Right hindlimb (tissue), 1 donor: ENCODE data around the gene DHRS13.

Experiments used
- DNase-seq: peaks from one replicate; pipeline ENCODE4 v3.0.0-alpha.2; 2018

Gene DHRS13, protein sequence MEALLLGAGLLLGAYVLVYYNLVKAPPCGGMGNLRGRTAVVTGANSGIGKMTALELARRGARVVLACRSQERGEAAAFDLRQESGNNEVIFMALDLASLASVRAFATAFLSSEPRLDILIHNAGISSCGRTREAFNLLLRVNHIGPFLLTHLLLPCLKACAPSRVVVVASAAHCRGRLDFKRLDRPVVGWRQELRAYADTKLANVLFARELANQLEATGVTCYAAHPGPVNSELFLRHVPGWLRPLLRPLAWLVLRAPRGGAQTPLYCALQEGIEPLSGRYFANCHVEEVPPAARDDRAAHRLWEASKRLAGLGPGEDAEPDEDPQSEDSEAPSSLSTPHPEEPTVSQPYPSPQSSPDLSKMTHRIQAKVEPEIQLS

DNA sequence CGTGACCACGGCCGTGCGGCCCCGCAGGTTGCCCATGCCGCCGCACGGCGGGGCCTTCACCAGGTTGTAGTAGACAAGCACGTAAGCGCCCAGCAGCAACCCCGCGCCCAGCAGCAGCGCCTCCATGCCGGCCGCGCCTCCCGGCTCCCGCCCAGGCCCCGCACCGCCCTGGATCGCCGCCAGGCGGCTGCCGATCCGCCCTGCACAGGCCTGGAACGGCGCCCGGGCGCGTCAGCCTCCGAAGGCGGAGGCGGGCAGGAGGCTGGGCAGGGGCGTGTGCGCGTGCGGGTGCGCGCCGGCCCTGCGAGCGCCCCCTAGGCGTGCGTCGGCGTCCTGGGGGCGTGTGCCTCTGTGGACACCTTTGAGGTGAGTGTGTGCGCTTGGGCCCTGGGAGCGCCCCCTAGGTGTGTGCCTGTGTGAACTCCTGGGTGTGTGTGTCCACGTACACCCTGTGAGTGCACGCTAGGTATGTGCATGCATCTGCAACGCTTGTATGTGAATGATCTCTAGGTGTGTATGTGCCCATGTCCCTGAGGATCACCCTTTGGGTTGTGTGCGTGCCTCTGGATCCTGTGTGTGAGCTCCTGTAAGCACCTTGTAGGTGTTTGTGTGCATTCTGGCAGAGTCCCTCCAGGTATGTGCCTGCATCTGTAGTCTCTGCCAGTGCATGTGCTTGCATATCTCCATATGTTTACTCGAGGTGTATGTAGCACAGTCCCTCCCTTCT lies at the start of gene DHRS13:
DHRS13 (minus strand) TSS at position 261 of the 727 bp plus-strand sequence; CDS start at position 126, 135 bp downstream.
- peak; percentile 88 for DNase-seq

DNA sequence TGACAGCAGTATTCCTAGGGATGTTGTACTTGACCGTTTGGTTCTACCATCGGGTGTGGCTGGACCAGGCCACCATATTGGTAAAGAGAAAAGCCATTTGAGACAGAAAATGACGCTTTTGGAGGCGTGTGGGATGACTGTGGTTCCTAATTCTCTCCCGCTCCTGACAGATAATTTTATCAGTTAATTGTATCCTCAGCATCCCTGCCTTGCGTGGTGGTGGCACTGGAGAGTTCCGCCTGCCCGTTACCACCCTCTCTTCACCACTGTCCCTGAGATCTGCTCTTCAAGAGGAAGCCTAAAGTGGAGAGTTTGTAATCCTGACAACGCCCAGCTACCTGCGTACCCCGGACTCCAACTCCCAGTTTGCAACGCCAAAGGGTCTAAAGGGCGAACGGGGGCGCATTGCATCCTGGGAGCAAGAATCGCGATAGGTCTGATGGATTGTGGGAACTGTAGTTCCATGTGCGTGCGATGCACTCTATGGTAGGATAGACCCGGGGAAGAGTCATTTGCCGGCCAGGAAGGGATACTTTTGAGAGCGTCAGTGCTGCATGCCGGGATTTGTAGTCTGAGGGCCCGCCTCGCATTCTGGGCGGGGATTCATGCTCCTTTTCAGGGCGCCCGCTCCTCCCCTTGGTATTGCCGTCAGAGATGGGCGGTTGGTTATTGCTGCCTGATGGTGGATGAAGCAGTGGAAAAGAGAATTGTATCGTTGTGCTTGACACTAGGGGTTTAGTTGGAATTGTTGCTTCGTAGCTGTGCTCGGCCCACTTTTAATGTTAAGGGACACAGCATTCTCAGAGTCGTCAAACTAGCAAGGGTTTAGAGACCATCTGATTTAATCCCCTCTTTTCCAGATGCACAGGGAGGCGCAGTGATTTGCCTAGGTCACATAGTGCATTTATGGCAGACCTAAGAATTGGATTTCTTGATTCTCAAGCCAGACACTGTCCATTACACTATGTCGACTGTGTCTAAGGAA lies 49.4 kb upstream of the DHRS13 start:
- DNase-seq, result peak; percentile 99

DNA sequence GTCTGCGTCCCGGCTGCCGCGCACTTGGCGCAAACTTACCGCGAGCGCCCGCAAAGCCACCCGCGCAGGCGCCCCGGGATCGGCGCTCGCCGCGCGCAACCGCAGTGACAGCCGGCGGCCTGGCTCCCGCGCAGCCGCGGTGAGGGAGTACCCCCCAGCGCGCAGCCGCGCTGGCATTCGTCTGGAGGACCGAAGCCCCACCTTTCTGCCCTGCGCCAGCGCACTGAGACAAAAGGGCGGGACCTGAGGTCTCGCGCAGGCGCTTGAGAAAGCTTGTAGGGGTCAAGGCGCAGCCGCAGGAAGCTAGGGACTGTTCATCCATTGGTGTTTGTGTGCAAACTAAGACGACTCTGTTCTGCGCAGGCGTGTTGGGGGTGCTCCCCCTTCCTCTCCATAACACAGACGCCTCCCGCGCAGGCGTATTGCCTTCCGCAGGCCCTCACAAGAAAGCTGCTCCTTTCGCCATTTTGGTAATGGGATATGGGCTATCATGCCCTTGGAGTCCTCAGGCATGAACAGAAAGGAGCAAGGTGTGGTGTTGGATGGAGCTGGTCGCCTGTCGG lies 48.6 kb upstream of the DHRS13 start, which contains the start of gene PHF12:
PHF12 (minus strand) TSS at position 91 of the 563 bp plus-strand sequence. CDS start 558 bp downstream, outside the sequence.
- peak; percentile 100 for DNase-seq

DNA sequence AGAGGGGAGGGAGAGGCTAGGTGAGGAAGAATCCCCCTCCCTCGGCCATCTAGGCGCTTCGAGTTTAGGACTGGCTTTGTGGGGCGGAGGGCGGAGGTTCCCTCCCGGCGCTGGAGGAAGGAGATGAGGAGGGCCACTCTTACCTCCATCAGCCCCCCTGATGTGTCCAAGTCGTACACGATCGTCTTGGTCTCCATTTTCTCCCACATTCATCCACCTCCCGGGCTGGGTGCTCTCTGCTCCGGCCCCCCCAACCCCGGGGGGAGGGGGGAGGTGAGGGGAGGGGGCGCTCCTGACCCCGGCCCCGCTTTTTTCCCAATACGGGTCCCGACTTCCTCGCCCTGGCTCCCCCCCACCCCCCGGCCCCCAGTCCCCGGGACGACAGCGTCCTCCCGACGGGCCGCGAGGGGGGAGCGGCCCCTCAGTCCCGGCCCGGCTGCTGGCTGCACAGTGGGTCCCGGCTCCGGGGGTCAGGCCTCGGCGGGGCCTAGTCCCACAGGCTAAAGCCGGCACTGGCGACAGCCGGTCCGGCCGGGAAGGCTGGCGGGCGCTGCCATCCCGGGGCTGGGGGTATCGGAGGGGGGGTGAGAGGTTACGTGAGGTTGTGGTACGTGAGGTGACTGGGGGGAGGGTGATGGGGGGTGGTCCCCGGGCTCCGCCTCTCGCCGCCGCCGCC lies 48.0 kb upstream of the DHRS13 start:
- DNase-seq, result no peak

DNA sequence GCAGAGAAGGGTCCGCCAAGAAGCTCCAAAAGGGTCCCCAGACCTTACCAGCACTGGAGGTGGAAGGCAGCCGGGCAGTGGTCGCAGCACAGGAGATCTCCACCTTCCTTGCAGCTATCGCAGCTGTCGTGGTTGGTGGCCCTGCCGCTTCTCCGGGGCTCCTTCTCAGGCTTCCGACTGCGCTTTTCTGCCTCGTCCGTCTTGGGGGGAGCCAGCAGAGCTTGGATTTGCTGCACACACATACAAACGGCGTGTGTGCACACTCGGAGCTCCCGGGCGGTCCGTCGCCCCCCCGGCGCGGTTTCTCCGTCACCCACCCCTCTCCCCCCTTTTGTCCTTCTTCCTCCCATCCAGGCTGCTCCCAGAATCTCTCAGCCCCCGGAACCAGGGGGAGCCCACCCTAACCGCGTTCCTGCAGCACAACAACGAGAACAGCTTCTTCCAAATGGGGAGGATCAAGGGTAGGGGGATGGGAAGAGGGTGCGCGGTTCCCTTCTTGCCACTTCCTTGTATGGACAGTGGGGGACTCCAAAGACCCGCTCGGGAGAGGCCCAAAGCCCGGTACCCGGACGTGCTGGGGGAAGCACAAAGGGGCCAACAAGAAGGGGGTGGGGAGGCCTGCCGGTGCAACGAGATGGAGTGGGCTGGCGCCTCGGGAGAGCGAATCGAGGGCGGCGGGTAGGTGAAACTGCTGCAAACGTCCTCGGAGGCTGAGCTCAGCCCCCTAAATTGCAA lies 47.3 kb upstream of the DHRS13 start:
- DNase-seq, result peak; percentile 68

DNA sequence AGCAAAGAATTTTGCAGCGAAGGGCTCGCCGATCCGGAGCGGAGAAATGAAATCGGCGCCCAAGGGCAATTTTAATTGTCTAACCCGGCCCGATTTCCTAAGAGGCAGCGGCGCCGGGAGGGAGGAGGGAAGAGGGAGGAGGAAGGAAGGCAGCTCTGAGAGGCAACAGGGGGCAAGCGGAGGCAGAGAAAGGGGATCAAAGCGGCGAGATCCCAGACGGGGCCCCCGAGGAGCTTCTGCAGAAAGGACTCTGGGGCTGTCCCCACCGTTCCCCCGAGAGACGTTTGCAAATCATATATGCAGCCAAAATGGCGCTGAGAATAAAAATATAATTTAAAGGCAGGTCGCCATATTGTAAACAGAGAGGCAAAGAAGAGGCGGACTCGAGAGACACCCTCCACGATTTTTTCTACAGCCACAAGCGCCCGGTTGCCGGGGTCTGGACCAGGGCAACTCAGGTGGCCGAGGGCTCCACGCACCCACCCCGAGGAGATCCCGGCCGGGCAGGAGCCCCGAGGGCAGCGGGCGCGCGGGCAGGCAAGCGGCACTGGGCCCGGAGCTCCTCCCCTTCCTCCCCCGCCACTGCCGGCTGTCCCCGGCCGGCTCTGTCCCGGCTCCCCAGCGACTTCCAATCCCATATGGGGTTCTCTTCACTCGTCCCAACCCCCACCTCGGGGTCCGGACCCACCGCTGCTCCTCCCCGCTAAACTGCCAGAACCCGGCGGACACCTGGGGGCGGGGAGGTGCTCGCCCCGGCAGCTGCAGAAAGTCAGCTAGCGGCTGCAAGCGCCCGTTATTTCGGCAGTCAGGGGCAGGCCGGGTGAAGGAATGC lies 46.5 kb upstream of the DHRS13 start:
- peak; percentile 77 for DNase-seq

DNA sequence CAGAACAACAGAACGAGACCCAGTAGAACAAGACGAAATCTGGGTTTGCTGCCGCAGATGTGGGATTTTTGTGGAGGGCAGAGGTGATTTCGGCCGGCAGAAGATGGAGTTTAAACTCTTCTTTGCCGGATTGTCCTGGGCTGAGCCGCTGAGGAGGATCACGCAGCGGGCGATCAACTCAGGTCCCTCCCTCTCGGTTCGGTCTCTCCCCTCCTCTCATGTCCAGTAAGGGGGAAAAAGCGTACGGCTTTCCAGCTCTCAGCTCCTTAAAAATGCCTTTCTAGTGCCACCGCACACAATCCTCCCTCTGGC lies 46.0 kb upstream of the DHRS13 start:
- DNase-seq, result no peak

DNA sequence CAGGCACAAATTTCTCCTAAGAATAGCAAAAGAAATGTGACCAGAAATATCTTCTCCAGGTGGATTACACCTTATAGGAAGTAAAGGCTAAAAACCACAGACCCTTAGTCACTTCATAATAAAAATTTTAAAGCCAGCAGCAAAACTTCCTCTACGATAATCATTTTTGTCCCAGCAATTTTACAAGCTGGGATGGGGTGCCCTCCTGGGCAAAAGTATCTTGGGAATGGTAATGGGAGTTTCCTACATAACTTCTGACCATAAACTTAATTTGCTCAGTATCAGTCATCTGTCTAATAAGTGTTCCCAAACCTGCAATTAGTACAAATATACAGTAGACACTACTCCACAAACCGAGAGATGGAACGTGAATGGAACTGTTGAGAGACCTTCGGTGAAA lies 45.5 kb upstream of the DHRS13 start:
- DNase-seq, result no peak

DNA sequence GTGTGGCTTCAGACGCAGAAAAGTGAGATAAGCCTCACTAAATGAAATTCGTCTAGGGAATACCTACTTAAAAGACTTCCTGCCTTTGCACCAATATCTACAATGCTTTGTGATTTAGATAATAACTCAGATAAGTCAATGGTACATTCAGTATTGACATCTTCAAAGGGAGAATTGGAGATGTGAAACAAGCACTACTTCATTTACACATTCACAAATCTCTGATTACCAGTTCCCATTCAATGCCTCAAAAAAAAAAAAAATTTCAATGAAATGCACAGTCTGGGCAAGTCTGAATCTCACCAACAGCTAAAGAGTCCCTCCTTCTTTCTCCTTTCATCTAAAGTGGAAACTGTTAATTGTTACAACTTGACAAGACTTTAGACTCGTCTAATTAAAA lies 44.8 kb upstream of the DHRS13 start:
- no peak for DNase-seq

DNA sequence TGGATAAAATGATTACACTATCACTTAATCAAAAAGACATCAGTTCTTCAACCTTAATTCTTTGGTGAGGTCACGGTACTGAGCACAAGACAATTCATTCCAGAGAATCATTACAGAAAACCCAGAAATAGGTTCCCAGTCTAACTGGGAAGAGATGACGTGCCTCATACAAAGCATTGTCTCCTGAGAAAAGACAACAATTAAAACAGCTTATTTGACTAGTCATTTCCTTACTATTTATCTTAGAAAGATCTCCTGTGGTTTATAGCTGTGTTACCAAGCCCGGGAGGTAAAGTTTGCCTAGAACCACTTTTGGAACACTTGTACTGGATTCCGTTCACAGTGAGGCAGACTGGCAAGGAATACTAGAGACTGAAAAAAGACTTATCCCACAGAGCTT lies 43.4 kb upstream of the DHRS13 start:
- no peak for DNase-seq

DNA sequence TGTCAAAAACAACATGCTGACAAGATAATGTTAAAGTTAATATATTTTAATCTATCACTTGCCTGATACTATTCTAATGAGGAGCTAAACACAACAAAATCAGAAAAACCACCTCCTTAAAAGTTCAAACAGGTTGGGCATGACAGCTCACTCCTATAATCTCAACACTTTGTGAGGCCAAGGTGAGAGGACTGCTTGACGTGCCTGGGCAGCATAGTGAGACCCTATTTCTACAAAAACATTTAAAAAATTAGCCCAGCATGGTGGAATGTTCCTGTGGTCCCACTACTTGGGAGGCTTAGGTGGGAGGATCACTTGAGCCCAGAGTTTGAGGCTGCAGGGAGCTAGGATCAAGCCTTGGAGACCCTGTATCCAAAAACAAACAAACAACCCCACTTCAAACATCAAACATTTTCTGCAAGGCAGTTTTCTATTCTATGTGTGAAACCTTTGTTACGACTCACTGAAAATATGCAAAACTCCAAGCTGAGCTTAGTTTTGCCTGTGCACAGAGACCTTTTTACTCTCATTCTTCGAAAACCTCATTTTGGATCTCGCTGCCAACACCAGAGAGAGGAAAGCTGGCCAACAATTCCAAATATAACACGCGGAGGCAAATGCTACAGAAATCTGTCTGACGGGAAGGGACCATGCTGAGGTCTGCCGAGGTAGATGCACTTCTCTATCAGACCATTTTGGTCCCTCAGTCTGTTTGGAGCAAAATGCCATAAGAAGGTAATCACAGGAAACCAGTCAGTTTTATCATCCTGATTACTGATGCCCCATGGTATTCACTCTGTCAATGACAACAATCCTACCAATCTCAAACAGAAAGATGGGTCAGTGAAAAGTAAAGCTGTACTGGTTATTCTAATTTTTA lies 42.2 kb upstream of the DHRS13 start:
- no peak for DNase-seq

DNA sequence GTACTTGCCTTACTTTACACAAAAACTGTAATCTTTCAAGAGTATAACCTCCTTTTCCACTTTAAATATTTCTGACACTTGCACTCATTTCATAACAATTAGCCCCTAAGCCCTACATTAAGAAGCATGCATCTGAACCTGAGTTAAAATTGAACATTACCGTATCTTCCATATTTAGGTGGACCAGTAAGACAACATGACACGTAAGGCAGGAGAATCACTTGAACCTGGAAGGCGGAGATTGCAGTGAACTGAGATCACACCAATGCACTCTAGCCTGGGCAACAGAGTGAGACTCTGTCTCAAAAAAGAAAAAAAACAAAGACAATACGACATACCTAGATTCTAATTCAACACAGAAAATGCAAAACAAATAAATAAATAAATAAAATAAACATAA lies 41.5 kb upstream of the DHRS13 start:
- no peak for DNase-seq

DNA sequence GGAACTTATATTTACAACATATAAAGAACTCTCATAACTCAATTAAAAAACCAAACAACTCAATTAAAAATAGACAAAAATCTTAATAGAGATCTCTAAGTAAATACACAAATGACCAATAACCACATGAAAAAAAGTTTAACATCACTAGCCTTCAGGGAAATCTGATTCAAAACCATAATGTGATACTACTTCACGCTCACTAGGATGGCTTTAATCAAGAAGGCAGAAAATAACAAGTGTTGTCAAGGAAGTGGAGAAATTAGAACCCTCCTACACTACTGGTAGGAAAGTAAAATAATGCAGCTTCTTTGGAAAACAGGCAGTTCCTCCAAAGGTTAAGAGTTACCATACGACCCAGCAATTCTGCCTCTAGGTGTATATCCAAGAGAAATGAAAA lies 40.0 kb upstream of the DHRS13 start:
- DNase-seq, result no peak

DNA sequence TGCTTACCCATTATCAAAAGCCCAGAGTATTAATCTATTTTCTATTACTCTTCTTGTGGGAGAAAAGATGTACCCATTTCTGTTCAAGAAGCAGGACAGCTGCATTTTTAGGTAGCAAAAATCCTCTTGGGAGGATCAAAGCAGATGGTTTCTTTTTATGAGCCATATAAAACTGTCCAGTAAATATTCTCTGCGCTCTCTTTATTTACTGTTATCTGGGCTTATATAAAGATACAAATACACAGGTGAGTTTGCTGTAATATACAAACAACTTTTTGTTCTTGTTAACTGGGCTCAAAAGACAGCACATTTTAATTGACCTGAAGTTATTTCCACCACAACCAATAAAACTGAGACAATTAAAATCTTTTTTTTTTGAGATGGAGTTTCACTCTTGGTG lies 38.4 kb upstream of the DHRS13 start:
- DNase-seq, result no peak

DNA sequence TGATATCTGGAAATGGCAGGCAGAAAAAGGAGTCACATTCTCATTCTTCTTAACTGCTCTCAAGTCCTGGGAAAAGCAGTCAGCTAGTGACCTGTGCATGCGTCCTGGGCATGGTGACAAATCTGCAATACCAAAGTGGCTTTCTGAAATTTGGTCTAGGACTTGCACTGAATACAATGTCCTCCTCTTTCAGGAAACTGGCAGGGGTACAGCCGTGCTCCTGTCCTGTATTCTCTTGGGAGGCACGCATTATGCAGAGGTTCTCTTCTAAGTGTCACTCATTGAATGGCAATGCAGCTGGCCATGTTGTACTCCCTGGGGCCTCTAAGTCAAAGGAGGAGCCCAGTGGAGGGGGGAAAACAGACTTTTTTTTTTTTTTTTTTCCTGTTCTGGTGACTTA lies 37.8 kb upstream of the DHRS13 start:
- DNase-seq, result no peak

DNA sequence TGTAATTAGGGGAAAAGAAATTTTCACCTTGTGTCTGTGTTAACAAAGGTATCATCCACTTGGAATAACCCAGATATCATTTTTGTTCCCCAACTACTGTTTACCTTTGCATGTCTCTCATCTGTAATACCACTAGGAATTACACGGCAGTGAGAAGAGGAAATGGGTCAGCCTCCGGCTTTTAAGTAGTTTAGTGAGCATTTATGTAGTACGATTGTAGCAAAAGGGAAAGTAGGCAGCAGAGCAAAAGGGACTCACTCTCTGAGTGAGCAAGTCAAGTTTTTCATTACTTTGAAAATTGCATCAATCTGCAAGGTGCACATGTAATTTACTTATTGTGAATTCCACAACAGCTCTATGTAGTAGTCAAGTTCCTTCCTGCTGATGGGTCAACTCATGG lies 37.3 kb upstream of the DHRS13 start:
- no peak for DNase-seq

DNA sequence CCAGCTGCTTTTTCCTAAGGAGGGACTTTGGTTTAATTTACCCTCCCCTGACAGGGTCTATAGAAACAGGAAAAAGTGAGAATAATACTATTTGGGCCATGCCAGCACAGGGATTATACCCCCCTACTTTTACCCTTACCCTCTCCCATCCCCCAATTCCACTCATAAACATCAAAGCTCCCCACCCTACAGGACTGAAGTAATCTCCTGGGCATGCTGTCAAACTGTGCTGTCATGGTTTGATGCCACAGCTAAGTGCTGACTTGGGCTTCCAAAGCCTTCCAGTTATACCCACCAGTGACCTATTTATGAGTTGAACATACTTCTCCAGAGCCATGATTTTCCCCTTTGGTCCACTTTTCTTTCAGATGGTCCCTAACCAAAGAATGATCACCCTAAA lies 35.7 kb upstream of the DHRS13 start:
- no peak for DNase-seq

DNA sequence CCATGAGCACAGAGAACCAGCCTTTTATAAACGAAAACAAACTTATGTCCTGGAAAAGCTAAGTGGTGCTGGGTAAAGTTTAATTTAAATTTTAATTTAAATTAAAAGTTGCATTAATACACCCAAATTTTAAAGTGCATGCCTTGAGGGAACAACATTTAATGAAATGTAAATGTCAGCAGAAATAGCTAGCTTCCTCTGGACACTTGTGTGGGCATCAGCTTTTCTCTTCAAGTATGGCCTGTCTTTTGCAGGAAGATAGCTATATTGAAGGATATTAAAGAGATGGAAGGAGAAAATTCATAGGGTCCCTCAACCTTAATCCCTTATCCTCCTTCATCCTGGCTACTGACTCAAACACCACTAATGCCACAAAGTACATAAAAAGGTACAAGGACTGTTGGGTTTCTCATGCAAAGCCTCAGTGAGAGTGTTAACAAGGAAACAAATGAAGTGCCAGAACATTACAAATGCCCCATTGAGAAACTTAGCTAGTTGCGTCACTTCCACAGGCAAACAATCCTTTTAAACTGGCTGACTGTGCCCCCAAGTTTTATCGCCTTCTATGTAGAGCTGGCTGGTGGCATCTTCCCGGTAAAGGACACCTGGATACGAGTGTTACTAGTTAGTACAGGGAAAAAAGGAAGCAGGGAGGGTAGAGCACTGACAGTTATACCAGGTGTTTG lies 34.3 kb upstream of the DHRS13 start:
- no peak for DNase-seq
